Measurements from ENCODE around the gene NFS1.
"Not testable (repeated sequence)": the region's sequence is repeated elsewhere in the genome, so short reads cannot be mapped to it uniquely, and the experiment has no call there.

GRCh38 chr20:35718321-35718720, 19.2 kb upstream of the NFS1 start:
- TF ChIP-seq CTCF (IDR thresholded peaks at IDR 0.05; ENCODE audit: insufficient read depth, low read length, poor library complexity, severe bottlenecking); EZH2phosphoT487 (conservative IDR thresholded peaks at IDR 0.05; ENCODE audit: low read length): not testable (repeated sequence)
